ENCODE data around the gene UBAP2L. TPM values are rescaled to one million over a fixed set of nuclear protein-coding genes. Genes with fewer than 3 reads are reported as not detected.

UBAP2L gene
- total and polyA plus RNA-seq, 9 of the 15 experiments (the other 6 are each of a cell fraction or from before 2014, with no cell fraction given) = 75.0 to 245 (median 119) TPM

DNA sequence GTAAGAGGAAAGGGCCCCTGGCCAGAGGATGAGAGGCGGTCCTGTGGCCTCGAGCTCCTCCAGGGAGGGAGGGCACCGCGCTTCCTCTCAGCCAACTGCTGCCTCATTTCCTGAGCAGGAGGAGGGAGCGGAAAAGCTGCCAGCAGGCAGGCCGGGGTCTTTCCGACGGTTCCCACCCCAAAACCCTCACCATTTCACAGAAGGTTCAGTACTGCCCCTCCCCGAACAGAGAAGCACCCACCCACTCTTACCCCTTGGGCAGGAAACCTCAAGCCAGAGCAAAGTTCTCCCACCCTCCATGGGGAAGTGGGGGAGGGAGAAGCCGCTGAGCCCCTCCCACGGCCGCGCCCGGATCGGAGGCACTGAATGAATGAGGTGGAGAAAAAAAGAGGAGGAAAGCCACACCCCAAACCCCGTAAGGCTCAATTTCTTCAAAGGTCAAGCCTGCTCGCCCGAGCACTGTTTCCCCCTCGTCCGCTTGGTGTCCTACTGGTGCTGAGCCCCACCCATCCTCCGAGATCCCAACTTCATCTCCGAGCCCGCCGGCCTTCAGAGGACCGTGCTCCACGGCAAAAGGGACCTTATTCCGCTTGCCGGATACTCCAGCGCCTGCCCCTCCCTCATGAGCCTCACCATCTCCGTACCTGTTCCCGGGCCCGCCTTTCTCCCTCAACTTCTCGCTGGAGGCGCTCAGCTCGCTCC, 38.3 kb upstream of the UBAP2L start (continued):
- TF ChIP-seq, protein P1, sequence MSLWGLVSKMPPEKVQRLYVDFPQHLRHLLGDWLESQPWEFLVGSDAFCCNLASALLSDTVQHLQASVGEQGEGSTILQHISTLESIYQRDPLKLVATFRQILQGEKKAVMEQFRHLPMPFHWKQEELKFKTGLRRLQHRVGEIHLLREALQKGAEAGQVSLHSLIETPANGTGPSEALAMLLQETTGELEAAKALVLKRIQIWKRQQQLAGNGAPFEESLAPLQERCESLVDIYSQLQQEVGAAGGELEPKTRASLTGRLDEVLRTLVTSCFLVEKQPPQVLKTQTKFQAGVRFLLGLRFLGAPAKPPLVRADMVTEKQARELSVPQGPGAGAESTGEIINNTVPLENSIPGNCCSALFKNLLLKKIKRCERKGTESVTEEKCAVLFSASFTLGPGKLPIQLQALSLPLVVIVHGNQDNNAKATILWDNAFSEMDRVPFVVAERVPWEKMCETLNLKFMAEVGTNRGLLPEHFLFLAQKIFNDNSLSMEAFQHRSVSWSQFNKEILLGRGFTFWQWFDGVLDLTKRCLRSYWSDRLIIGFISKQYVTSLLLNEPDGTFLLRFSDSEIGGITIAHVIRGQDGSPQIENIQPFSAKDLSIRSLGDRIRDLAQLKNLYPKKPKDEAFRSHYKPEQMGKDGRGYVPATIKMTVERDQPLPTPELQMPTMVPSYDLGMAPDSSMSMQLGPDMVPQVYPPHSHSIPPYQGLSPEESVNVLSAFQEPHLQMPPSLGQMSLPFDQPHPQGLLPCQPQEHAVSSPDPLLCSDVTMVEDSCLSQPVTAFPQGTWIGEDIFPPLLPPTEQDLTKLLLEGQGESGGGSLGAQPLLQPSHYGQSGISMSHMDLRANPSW (CRISPR knock-in tag; IDR thresholded peaks at IDR 0.05) = 0 out of 2 replicates have a peak, but pooled peaks have one; percentile 45
- TF ChIP-seq, protein P2, sequence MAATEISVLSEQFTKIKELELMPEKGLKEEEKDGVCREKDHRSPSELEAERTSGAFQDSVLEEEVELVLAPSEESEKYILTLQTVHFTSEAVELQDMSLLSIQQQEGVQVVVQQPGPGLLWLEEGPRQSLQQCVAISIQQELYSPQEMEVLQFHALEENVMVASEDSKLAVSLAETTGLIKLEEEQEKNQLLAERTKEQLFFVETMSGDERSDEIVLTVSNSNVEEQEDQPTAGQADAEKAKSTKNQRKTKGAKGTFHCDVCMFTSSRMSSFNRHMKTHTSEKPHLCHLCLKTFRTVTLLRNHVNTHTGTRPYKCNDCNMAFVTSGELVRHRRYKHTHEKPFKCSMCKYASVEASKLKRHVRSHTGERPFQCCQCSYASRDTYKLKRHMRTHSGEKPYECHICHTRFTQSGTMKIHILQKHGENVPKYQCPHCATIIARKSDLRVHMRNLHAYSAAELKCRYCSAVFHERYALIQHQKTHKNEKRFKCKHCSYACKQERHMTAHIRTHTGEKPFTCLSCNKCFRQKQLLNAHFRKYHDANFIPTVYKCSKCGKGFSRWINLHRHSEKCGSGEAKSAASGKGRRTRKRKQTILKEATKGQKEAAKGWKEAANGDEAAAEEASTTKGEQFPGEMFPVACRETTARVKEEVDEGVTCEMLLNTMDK (IDR thresholded peaks at IDR 0.05; ENCODE audit: borderline replicate concordance, insufficient read depth, low read depth, low read length, poor library complexity, severe bottlenecking) = peak; percentile 76
- TF ChIP-seq, protein P3, sequence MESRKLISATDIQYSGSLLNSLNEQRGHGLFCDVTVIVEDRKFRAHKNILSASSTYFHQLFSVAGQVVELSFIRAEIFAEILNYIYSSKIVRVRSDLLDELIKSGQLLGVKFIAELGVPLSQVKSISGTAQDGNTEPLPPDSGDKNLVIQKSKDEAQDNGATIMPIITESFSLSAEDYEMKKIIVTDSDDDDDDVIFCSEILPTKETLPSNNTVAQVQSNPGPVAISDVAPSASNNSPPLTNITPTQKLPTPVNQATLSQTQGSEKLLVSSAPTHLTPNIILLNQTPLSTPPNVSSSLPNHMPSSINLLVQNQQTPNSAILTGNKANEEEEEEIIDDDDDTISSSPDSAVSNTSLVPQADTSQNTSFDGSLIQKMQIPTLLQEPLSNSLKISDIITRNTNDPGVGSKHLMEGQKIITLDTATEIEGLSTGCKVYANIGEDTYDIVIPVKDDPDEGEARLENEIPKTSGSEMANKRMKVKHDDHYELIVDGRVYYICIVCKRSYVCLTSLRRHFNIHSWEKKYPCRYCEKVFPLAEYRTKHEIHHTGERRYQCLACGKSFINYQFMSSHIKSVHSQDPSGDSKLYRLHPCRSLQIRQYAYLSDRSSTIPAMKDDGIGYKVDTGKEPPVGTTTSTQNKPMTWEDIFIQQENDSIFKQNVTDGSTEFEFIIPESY (CRISPR knock-in tag; IDR thresholded peaks at IDR 0.05) = no peak
- TF ChIP-seq HDAC1 (IDR thresholded peaks at IDR 0.05) (peak in 1 of 2 experiments; percentile 94; a peak in 1 of 4 replicates), TRIM28 (IDR thresholded peaks at IDR 0.05) (0 out of 2 replicates have a peak, but pooled peaks have one; percentile 45), ELF4 (CRISPR knock-in tag; IDR thresholded peaks at IDR 0.05) (0 out of 2 replicates have a peak, but pooled peaks have one; percentile 23), ETV1 (tag; conservative IDR thresholded peaks at IDR 0.05; ENCODE audit: low read depth) (peak; percentile 52; the same call in 1 of the 2 replicates), SMARCA5 (IDR thresholded peaks at IDR 0.05) (0 out of 2 replicates have a peak, but pooled peaks have one; percentile 37), TBP (optimal IDR thresholded peaks at IDR 0.05; ENCODE audit: low read depth, low read length) (peak; percentile 13), CC2D1A (IDR thresholded peaks at IDR 0.05) (0 out of 2 replicates have a peak, but pooled peaks have one; percentile 20), PHTF2 (CRISPR knock-in tag; IDR thresholded peaks at IDR 0.05) (peak; percentile 88; the same call in 1 of the 2 replicates), LCOR (CRISPR knock-in tag; IDR thresholded peaks at IDR 0.05) (0 out of 2 replicates have a peak, but pooled peaks have one; percentile 52), MBD2 (IDR thresholded peaks at IDR 0.05; ENCODE audit: borderline replicate concordance, low read depth) (0 out of 2 replicates have a peak, but pooled peaks have one; percentile 20), ZNF347 (CRISPR knock-in tag; IDR thresholded peaks at IDR 0.05; ENCODE audit: low read depth) (no peak), SMARCE1 (IDR thresholded peaks at IDR 0.05) (peak; percentile 31; the same call in 1 of the 2 replicates), OTX1 (CRISPR knock-in tag; IDR thresholded peaks at IDR 0.05) (0 out of 2 replicates have a peak, but pooled peaks have one; percentile 44)
- TF ChIP-seq, protein P4, sequence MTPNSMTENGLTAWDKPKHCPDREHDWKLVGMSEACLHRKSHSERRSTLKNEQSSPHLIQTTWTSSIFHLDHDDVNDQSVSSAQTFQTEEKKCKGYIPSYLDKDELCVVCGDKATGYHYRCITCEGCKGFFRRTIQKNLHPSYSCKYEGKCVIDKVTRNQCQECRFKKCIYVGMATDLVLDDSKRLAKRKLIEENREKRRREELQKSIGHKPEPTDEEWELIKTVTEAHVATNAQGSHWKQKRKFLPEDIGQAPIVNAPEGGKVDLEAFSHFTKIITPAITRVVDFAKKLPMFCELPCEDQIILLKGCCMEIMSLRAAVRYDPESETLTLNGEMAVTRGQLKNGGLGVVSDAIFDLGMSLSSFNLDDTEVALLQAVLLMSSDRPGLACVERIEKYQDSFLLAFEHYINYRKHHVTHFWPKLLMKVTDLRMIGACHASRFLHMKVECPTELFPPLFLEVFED (CRISPR knock-in tag; conservative IDR thresholded peaks at IDR 0.05) = peak; percentile 69; the same call in 1 of the 2 replicates
- TF ChIP-seq, protein P5, sequence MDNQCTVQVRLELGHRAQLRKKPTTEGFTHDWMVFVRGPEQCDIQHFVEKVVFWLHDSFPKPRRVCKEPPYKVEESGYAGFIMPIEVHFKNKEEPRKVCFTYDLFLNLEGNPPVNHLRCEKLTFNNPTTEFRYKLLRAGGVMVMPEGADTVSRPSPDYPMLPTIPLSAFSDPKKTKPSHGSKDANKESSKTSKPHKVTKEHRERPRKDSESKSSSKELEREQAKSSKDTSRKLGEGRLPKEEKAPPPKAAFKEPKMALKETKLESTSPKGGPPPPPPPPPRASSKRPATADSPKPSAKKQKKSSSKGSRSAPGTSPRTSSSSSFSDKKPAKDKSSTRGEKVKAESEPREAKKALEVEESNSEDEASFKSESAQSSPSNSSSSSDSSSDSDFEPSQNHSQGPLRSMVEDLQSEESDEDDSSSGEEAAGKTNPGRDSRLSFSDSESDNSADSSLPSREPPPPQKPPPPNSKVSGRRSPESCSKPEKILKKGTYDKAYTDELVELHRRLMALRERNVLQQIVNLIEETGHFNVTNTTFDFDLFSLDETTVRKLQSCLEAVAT (IDR thresholded peaks at IDR 0.05) = peak in 1 of 2 experiments; percentile 82; a peak in 1 of 4 replicates
